T47D (cell line): ENCODE measurements around the gene STARD5.
A peak's percentile ranks its signal among the peaks of the same experiment; 100 is the strongest.

ENCODE experiments used
- DNase-seq, 2 experiments: peaks; one replicate each; pipeline versions ENCODE4 v3.0.0 to v3.0.0-alpha.2; 2011 to 2012; ENCODE audit warnings: low read depth in 1 of 2, low spot score in 1 of 2
- JUND ChIP-seq: IDR thresholded peaks from 2 replicates; pipeline ENCODE4 v1.6.1; 2012; ENCODE audit warnings: low read depth
- in situ Hi-C: cut with HindIII; loops from 2 replicates; pipeline ENCODE4 v1.10.0; 2016; ENCODE audit warnings: low sequenced_read_pairs, low pct_unique_long_range_greater_than_20kb

Gene STARD5

DNA sequence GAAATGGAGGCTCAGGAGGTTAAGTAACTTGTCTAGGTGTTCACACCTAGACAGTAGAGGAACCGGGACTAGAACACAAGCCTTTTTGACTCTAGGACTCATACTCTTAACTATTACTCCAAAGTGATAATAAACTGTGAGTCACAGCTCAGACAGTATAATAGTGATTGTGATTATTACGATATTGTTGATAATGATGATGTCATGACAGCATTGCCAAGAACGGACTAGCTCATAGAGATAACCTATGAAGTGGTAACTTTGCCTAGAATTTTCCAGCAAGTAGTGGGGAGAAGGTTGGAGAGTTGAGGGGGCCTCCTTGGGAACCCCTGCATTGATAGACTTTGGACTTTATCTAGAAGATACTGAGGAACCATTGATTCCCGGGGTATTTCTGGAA lies 34.0 kb downstream of the STARD5 start:
- no peak for DNase-seq
- in situ Hi-C loops = no loop called here
- TF ChIP-seq JUND = no peak

DNA sequence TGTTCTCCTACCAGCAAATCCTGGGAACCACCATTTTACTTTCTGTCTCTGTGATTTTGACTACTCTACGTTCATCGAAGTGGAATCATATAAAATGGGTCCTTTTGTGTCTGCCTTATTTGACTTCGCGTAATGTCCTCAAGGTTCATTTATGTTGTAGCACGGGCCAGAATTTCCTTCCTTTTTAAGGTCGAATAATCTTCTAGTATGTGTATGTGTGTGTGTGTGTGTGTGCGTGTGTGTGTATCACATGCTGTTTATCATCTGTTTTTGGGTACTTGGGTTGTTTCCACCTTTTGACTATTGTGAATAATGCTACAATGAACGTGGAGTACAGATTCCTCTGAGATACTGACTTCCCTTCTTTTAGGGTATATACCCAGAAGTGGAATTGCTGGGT lies 35.3 kb downstream of the STARD5 start:
- TF ChIP-seq JUND = no peak
- no peak for DNase-seq
- in situ Hi-C loops = no loop called here

- in situ Hi-C loops = no loop called here
- no peak for TF ChIP-seq JUND
- no peak for DNase-seq
These were observed 35.9 kb downstream of the STARD5 start for GRCh38 chr15:81288040-81288439.

GRCh38 chr15:81286621-81287121 lies 37.3 kb downstream of the STARD5 start:
- in situ Hi-C loops = no loop called here
- DNase-seq = no peak
- TF ChIP-seq JUND = no peak

GRCh38 chr15:81285461-81285860 lies 38.5 kb downstream of the STARD5 start:
- TF ChIP-seq JUND = no peak
- no peak for DNase-seq
- in situ Hi-C loops = no loop called here

- no peak for DNase-seq
- TF ChIP-seq JUND = no peak
- in situ Hi-C loops = no loop called here
These were observed 39.5 kb downstream of the STARD5 start for GRCh38 chr15:81284256-81285031.

GRCh38 chr15:81282911-81283310 lies 41.0 kb downstream of the STARD5 start:
- TF ChIP-seq JUND = no peak
- in situ Hi-C loops = no loop called here
- DNase-seq = no peak

GRCh38 chr15:81282606-81282895 lies 41.4 kb downstream of the STARD5 start:
- in situ Hi-C loops = no loop called here
- TF ChIP-seq JUND = no peak
- DNase-seq = no peak

DNA sequence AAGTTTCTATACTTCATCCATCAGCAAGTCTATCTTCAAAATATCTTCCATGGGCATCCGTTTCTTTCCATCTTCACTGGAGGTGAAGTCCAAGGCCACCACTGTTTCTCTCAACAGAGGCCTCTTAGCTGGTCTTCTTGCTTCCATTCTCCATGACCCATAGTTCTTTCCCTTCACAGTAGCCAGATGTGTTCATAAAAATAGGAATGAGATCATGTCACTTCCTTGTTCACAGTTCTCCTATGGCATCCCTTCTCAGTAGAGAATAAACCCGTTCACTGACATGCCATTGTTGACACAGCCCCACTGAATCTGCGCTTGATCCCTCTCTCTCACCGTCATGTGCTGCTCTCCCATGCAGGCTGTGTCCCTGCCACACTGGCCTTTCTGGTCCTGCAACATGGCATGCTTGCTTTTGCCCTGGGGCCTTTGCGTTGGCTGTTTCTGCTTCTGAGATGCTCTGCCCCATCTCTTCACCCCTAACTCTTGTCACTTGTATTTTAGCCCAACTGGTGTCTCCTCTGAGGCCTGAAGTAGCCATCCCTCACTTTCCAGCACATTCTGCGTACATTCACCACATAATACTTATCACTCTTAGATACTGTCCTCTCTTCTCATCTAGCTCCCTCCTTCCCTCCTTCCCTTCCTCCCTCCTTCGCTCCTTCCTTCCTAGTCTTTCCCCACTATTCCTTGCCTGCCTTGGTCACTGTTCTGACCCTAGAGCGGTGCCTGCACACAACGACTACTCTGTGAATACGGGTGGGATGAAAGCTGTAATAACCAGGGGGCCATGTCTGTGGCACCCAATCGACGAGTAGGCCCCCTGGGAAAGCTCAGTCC lies 42.0 kb downstream of the STARD5 start:
- in situ Hi-C loops = no loop called here
- TF ChIP-seq JUND = no peak

DNA sequence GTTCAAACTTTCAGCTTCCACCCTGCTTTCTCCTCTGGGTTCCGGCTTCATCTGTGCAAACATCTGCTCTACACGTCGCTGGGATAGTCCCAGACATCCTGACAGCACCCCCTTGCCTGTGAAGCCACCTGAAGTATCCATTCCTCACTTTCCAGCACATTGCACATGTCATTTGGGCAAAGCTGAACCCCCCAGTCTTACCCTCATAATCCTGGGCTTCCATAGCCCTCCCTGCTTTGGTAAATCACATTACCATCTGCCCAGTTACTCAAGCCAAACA lies 42.5 kb downstream of the STARD5 start:
- in situ Hi-C loops = no loop called here

More for the DNA sequence above, 42.0 kb downstream of the STARD5 start:
- DNase-seq = peak in 1 of 2 experiments; percentile 88

GRCh38 chr15:81280696-81281455 lies 43.1 kb downstream of the STARD5 start:
- in situ Hi-C loops = no loop called here
- no peak for TF ChIP-seq JUND
- peak in 1 of 2 experiments; percentile 92 for DNase-seq

More for the DNA sequence above, 42.5 kb downstream of the STARD5 start:
- no peak for TF ChIP-seq JUND
- DNase-seq = no peak

GRCh38 chr15:81279621-81280485 lies 44.1 kb downstream of the STARD5 start:
- TF ChIP-seq JUND = no peak
- peak in 1 of 2 experiments; percentile 92 for DNase-seq
- in situ Hi-C loops = no loop called here
